ENCODE data around the gene UAP1L1.

Gene UAP1L1

DNA sequence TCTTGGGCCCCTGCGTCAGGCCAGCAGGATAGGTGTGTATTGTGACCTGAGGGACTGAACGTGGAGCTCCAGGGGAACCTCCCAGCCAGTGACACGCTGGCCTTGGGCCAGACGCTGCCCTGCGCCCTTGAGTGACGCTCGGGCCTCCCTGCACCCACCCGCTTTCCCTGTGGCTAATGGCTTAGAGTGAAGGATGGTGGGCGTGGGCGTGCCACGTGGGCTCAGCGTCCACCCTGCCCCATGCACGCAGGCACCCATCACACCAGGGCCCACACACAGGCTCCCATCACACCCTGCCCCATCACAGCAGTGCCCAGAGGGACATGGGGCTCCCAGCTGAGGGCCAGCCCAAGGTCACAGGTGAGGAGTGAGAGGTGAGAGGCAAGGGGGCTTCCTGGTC is 40.3 kb upstream of the UAP1L1 start:
- no peak for DNase-seq (ENCODE audit: low read depth)
- no peak for TF ChIP-seq CTCF (conservative IDR thresholded peaks at IDR 0.05; ENCODE audit: low read length)
- H3K4me3 ChIP-seq (ENCODE audit: low read length), result no peak overlapping the region

DNA sequence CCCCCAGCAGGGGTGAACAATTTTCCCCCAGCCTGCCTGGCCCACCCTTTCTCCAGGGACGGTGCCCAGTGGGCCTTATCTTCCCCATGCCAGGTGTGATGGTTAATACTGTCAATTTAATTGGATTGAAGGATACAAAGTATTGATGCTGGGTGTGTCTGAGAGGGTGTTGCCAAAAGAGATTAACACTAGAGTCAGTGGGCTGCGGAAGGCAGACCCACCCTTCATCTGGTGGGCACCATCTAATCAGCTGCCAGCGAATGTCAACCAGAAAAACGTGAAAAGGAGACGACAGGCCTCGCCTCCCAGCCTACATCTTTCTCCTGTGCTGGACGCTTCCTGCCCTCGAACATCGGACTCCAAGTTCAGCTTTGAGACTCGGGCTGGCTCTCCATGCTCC is 39.8 kb upstream of the UAP1L1 start:
- no peak overlapping the region for H3K4me3 ChIP-seq (ENCODE audit: low read length)
- no peak for TF ChIP-seq CTCF (conservative IDR thresholded peaks at IDR 0.05; ENCODE audit: low read length)
- no peak for DNase-seq (ENCODE audit: low read depth)

- no peak for DNase-seq (ENCODE audit: low read depth)
- TF ChIP-seq CTCF (conservative IDR thresholded peaks at IDR 0.05; ENCODE audit: low read length), result no peak
- H3K4me3 ChIP-seq (ENCODE audit: low read length), result no peak overlapping the region
These were observed 38.4 kb upstream of the UAP1L1 start for GRCh38 chr9:137038916-137039315.

GRCh38 chr9:137039611-137040366 is 37.5 kb upstream of the UAP1L1 start:
- no peak overlapping the region for H3K4me3 ChIP-seq (ENCODE audit: low read length)
- TF ChIP-seq CTCF (conservative IDR thresholded peaks at IDR 0.05; ENCODE audit: low read length), result no peak
- DNase-seq (ENCODE audit: low read depth), result no peak

GRCh38 chr9:137040568-137040967 is 36.7 kb upstream of the UAP1L1 start:
- no peak for TF ChIP-seq CTCF (conservative IDR thresholded peaks at IDR 0.05; ENCODE audit: low read length)
- no peak for DNase-seq (ENCODE audit: low read depth)

GRCh38 chr9:137041124-137041523 is 36.2 kb upstream of the UAP1L1 start:
- H3K4me3 ChIP-seq (ENCODE audit: low read length), result no peak overlapping the region
- DNase-seq (ENCODE audit: low read depth), result no peak
- no peak for TF ChIP-seq CTCF (conservative IDR thresholded peaks at IDR 0.05; ENCODE audit: low read length)

More at GRCh38 chr9:137040568-137040967, 36.7 kb upstream of the UAP1L1 start:
- no peak overlapping the region for H3K4me3 ChIP-seq (ENCODE audit: low read length)
